ENCODE data around the gene IMMP2L. TPM values are rescaled to one million over a fixed set of nuclear protein-coding genes. Genes with fewer than 3 reads are reported as not detected.

IMMP2L gene
- polyA plus RNA-seq, 1 of the 3 experiments (the other 2 are of a cell fraction), result 10.7 TPM

DNA sequence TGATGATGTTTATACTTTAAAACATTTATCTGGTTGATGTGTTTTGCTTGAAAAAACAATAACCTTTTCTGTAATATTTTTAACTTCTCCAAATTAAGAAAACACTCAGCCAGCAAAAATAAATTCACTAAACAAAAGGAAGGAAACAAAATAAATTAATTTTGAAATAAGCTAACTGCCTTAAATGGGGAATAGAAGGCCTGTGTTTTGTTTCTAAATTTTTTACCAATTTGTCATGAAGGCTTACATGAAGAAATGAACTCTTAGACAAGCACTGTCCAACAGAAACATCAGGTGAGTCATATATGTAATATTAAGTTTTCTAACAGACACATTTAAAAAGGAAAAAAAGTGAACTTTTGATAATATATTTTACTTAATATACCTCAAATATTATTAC, 402.9 kb downstream of the IMMP2L start:
- H3K9me3 ChIP-seq, result peaks cover 4% of the 10 kb centered on the region; the same call in 1 of the 2 replicates
- no peak overlapping the region; the same call in 1 of the 2 replicates for H2AFZ ChIP-seq (ENCODE audit: low read depth)
- CTCF ChIA-PET, result interaction anchor here (1.0 kb wide), 1 partner anchor 603 kb away, joined by 3 read pairs; no protein-coding TSS in a partner anchor
- no peaks in the 10 kb centered on the region; the same call in 1 of the 2 replicates for H3K9me2 ChIP-seq
- peak overlapping the region in 1 of 2 experiments; percentile 60; a peak in 3 of 4 replicates for H3K27ac ChIP-seq (ENCODE audit: low read depth in 2 of 2, low read length in 1 of 2)
- H3K4me2 ChIP-seq, result peak overlapping the region; percentile 4; the same call in 1 of the 2 replicates
- H4K20me1 ChIP-seq (ENCODE audit: insufficient read depth), result no peaks in the 10 kb centered on the region
- no peaks in the 10 kb centered on the region for H3K27me3 ChIP-seq (ENCODE audit: insufficient read depth)
- peak; percentile 61; the same call in 1 of the 2 replicates for TF ChIP-seq TCF12 (IDR thresholded peaks at IDR 0.05)
- TF ChIP-seq, protein P1, sequence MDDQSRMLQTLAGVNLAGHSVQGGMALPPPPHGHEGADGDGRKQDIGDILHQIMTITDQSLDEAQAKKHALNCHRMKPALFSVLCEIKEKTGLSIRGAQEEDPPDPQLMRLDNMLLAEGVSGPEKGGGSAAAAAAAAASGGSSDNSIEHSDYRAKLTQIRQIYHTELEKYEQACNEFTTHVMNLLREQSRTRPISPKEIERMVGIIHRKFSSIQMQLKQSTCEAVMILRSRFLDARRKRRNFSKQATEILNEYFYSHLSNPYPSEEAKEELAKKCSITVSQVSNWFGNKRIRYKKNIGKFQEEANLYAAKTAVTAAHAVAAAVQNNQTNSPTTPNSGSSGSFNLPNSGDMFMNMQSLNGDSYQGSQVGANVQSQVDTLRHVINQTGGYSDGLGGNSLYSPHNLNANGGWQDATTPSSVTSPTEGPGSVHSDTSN (IDR thresholded peaks at IDR 0.05), result peak; percentile 54; the same call in 1 of the 2 replicates
- TF ChIP-seq RAD21 (IDR thresholded peaks at IDR 0.05; ENCODE audit: low read length), result no peak
- peak; percentile 67; the same call in 1 of the 2 replicates for TF ChIP-seq FOSL2 (IDR thresholded peaks at IDR 0.05; ENCODE audit: borderline replicate concordance, low read depth)
- TF ChIP-seq JUND (IDR thresholded peaks at IDR 0.05), result peak; percentile 72
- no peak for TF ChIP-seq SIN3A (IDR thresholded peaks at IDR 0.05; ENCODE audit: borderline replicate concordance, low read depth, low read length)
- peak overlapping the region; percentile 18; the same call in 1 of the 2 replicates for H3K9ac ChIP-seq
- no peaks in the 10 kb centered on the region for H3K79me2 ChIP-seq (ENCODE audit: insufficient read depth)
- no peak overlapping the region for H3K4me3 ChIP-seq (ENCODE audit: low read depth in 2 of 2, low read length in 1 of 2)
- POLR2A ChIA-PET, result no interaction called here
- DNase-seq, result no peak
- H3K36me3 ChIP-seq (replicated peaks in 1 of 2; ENCODE audit: control insufficient read depth in 1 of 2, insufficient read depth in 2 of 2, low read length in 1 of 2), result no peaks in the 10 kb centered on the region
- peaks cover 16% of the 10 kb centered on the region for H3F3A ChIP-seq (replicated peaks; ENCODE audit: insufficient read depth)
- peaks cover 0 to 13% of the 10 kb centered on the region in 2 experiments; a peak in 3 of 4 replicates for H3K4me1 ChIP-seq (ENCODE audit: control insufficient read depth in 1 of 2, insufficient read depth in 2 of 2, low read depth in 1 of 2, low read length in 1 of 2)

DNA sequence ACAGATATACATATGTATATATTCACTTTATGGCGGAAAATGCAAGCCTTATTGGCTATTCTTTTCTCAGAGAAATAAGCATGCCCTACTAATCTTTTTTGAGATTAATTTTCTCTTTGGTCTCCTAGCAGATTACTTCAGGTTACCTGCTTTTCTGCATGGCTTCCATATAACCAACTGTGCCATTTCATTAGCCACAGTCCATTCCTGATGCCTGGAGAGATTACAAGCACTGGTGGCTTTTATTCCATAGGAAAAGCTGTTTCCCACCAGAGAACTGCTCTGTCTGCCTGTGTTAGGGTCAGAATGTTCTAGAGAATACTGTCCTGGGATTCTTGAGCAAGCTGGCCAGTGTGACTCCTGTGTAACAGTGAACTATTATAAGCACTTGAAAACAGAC, 411.6 kb downstream of the IMMP2L start:
- no peaks in the 10 kb centered on the region; a peak in 1 of 4 replicates for H3K4me1 ChIP-seq (ENCODE audit: control insufficient read depth in 1 of 2, insufficient read depth in 2 of 2, low read depth in 1 of 2, low read length in 1 of 2)
- no peak for DNase-seq
- H4K20me1 ChIP-seq (ENCODE audit: insufficient read depth), result no peaks in the 10 kb centered on the region
- H3K36me3 ChIP-seq (replicated peaks in 1 of 2; ENCODE audit: control insufficient read depth in 1 of 2, insufficient read depth in 2 of 2, low read length in 1 of 2), result no peaks in the 10 kb centered on the region
- H3K9me3 ChIP-seq, result no peaks in the 10 kb centered on the region
- no peak overlapping the region for H3K4me3 ChIP-seq (ENCODE audit: low read depth in 2 of 2, low read length in 1 of 2)
- no peak overlapping the region for H3K4me2 ChIP-seq
- no peak for TF ChIP-seq FOSL2 (IDR thresholded peaks at IDR 0.05; ENCODE audit: borderline replicate concordance, low read depth)
- no peak for TF ChIP-seq EZH2phosphoT487 (IDR thresholded peaks at IDR 0.05; ENCODE audit: borderline replicate concordance, low read depth)
- TF ChIP-seq, protein P2, sequence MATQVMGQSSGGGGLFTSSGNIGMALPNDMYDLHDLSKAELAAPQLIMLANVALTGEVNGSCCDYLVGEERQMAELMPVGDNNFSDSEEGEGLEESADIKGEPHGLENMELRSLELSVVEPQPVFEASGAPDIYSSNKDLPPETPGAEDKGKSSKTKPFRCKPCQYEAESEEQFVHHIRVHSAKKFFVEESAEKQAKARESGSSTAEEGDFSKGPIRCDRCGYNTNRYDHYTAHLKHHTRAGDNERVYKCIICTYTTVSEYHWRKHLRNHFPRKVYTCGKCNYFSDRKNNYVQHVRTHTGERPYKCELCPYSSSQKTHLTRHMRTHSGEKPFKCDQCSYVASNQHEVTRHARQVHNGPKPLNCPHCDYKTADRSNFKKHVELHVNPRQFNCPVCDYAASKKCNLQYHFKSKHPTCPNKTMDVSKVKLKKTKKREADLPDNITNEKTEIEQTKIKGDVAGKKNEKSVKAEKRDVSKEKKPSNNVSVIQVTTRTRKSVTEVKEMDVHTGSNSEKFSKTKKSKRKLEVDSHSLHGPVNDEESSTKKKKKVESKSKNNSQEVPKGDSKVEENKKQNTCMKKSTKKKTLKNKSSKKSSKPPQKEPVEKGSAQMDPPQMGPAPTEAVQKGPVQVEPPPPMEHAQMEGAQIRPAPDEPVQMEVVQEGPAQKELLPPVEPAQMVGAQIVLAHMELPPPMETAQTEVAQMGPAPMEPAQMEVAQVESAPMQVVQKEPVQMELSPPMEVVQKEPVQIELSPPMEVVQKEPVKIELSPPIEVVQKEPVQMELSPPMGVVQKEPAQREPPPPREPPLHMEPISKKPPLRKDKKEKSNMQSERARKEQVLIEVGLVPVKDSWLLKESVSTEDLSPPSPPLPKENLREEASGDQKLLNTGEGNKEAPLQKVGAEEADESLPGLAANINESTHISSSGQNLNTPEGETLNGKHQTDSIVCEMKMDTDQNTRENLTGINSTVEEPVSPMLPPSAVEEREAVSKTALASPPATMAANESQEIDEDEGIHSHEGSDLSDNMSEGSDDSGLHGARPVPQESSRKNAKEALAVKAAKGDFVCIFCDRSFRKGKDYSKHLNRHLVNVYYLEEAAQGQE (IDR thresholded peaks at IDR 0.05; ENCODE audit: low read depth, low read length), result no peak
- no peak for TF ChIP-seq CHD2 (IDR thresholded peaks at IDR 0.05; ENCODE audit: low read length, partially characterized antibody)
- TF ChIP-seq, protein P3, sequence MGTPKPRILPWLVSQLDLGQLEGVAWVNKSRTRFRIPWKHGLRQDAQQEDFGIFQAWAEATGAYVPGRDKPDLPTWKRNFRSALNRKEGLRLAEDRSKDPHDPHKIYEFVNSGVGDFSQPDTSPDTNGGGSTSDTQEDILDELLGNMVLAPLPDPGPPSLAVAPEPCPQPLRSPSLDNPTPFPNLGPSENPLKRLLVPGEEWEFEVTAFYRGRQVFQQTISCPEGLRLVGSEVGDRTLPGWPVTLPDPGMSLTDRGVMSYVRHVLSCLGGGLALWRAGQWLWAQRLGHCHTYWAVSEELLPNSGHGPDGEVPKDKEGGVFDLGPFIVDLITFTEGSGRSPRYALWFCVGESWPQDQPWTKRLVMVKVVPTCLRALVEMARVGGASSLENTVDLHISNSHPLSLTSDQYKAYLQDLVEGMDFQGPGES (IDR thresholded peaks at IDR 0.05; ENCODE audit: low read depth, low read length), result no peak
- no peak for TF ChIP-seq RCOR1 (IDR thresholded peaks at IDR 0.05; ENCODE audit: low read length)
- TF ChIP-seq, protein P4, sequence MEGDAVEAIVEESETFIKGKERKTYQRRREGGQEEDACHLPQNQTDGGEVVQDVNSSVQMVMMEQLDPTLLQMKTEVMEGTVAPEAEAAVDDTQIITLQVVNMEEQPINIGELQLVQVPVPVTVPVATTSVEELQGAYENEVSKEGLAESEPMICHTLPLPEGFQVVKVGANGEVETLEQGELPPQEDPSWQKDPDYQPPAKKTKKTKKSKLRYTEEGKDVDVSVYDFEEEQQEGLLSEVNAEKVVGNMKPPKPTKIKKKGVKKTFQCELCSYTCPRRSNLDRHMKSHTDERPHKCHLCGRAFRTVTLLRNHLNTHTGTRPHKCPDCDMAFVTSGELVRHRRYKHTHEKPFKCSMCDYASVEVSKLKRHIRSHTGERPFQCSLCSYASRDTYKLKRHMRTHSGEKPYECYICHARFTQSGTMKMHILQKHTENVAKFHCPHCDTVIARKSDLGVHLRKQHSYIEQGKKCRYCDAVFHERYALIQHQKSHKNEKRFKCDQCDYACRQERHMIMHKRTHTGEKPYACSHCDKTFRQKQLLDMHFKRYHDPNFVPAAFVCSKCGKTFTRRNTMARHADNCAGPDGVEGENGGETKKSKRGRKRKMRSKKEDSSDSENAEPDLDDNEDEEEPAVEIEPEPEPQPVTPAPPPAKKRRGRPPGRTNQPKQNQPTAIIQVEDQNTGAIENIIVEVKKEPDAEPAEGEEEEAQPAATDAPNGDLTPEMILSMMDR (IDR thresholded peaks at IDR 0.05), result no peak
- no peak for TF ChIP-seq RFX5 (IDR thresholded peaks at IDR 0.05; ENCODE audit: low read length)
- H2AFZ ChIP-seq (ENCODE audit: low read depth), result no peak overlapping the region
- no peaks in the 10 kb centered on the region for H3K27me3 ChIP-seq (ENCODE audit: insufficient read depth)
- CTCF ChIA-PET, result interaction anchor here (1.0 kb wide), 1 partner anchor 12 kb away, joined by 4 read pairs; no protein-coding TSS in a partner anchor
- H3F3A ChIP-seq (replicated peaks; ENCODE audit: insufficient read depth), result no peaks in the 10 kb centered on the region
- H3K27ac ChIP-seq (ENCODE audit: low read depth in 2 of 2, low read length in 1 of 2), result no peak overlapping the region
- WGBS (ENCODE audit: low lambda C conversion rate), result 92% methylated on average over 1 of the region's 1 CpG
- H3K9me2 ChIP-seq, result no peaks in the 10 kb centered on the region
- H3K79me2 ChIP-seq (ENCODE audit: insufficient read depth), result no peaks in the 10 kb centered on the region
- H3K9ac ChIP-seq, result no peak overlapping the region
- POLR2A ChIA-PET, result no interaction called here

Measured in SK-N-SH (cell line).